B cell (primary cell): ENCODE results near the gene AK8. TPM values are rescaled to one million over a fixed set of nuclear protein-coding genes. Genes with fewer than 3 reads are reported as not detected.

Experiments
- ATAC-seq: fragments of 200-7000 bp; cut with Tn5 transposase; one replicate; pipeline ENCODE4 v1.10.0; 2021; ENCODE audit warnings: low read depth, mild to moderate bottlenecking, moderate number of reproducible peaks, moderate library complexity
- CTCF ChIA-PET: fragments of 350-600 bp; sonication (Branson Sonifier 250); formaldehyde crosslinking; loops from one replicate; lab custom pipeline; 2021; ENCODE audit warnings: antibody characterized with exemption, inconsistent platforms; lab: Charles Lee
- POLR2A ChIA-PET: fragments of 350-600 bp; sonication (Branson Sonifier 250); formaldehyde crosslinking; loops from one replicate; lab custom pipeline; 2021; ENCODE audit warnings: antibody characterized with exemption; lab: Charles Lee
- DNase-seq: peaks from one replicate; pipeline ENCODE4 v3.0.0; 2013
- H2AFZ ChIP-seq: 2 replicates; pipeline ENCODE4 v1.6.1; 2012; ENCODE audit warnings: mild to moderate bottlenecking, low read depth, low read length; ENCODE audit not compliant: insufficient read depth, poor library complexity, severe bottlenecking
- H3K27ac ChIP-seq, 2 donors: 1 replicate in 1 of 2; 2 replicates in 1 of 2; pipeline ENCODE4 v1.5.1; 2012 to 2013; ENCODE audit warnings: low read length in 2 of 2, mild to moderate bottlenecking in 2 of 2, moderate library complexity in 1 of 2
- H3K27me3 ChIP-seq, 4 experiments: fragments of 200-600 bp in 1 of 4; sonication (generic) in 1 of 4; replicated peaks in 1 of 4; 1 replicate in 2 of 4; 2 replicates in 2 of 4; pipeline versions ENCODE4 v1.6.1 to v1.7.0; 2013 to 2016; ENCODE audit warnings: low read length in 3 of 4, mild to moderate bottlenecking in 2 of 4, mixed read lengths in 1 of 4, moderate library complexity in 1 of 4; ENCODE audit not compliant: insufficient read depth in 4 of 4, control insufficient read depth in 3 of 4; ENCODE audit errors: control extremely low read depth in 1 of 4
- H3K36me3 ChIP-seq, 2 experiments: replicated peaks in 1 of 2; 1 replicate in 1 of 2; 2 replicates in 1 of 2; pipeline versions ENCODE4 v1.6.1 to v1.7.1; 2013; ENCODE audit warnings: low read length in 1 of 2; ENCODE audit not compliant: insufficient read depth in 2 of 2, control insufficient read depth in 1 of 2; ENCODE audit errors: control extremely low read depth in 1 of 2, extremely low read depth in 1 of 2
- H3K4me1 ChIP-seq, 2 donors: fragments of 200-600 bp in 1 of 2; sonication (generic) in 1 of 2; 1 replicate in 1 of 2; 2 replicates in 1 of 2; pipeline versions ENCODE4 v1.5.1 to v1.6.1; 2013 to 2017; ENCODE audit warnings: low read length in 2 of 2; ENCODE audit not compliant: control insufficient read depth in 2 of 2, insufficient read depth in 2 of 2
- H3K4me2 ChIP-seq: replicated peaks from 2 replicates; pipeline ENCODE3; 2012; ENCODE audit warnings: mild to moderate bottlenecking, low read depth, low read length; ENCODE audit not compliant: poor library complexity, severe bottlenecking
- H3K4me3 ChIP-seq, 5 experiments: fragments of 200-600 bp in 1 of 5; sonication (generic) in 1 of 5; 1 replicate in 3 of 5; 2 replicates in 2 of 5; pipeline versions ENCODE4 v1.5.1 to v1.7.0; 2011 to 2016; ENCODE audit warnings: low read length in 4 of 5, mild to moderate bottlenecking in 4 of 5, low read depth in 2 of 5, control low read depth in 1 of 5, moderate library complexity in 1 of 5; ENCODE audit not compliant: insufficient read depth in 1 of 5; ENCODE audit errors: control extremely low read depth in 1 of 5, extremely low read depth in 1 of 5
- H3K79me2 ChIP-seq: fragments of 200-600 bp; sonication (generic); one replicate; pipeline ENCODE4 v1.6.0; 2016; ENCODE audit warnings: low read length; ENCODE audit not compliant: control insufficient read depth, insufficient read depth
- H3K9ac ChIP-seq: fragments of 200-600 bp; sonication (generic); 2 replicates; pipeline ENCODE4 v1.6.1; 2017; ENCODE audit warnings: mild to moderate bottlenecking, low read length, moderate library complexity
- H3K9me3 ChIP-seq, 3 donors: one replicate each; pipeline versions ENCODE4 v1.6.1 to v1.7.1; 2013; ENCODE audit warnings: low read length in 2 of 3; ENCODE audit not compliant: control insufficient read depth in 2 of 3, insufficient read depth in 1 of 3; ENCODE audit errors: control extremely low read depth in 1 of 3
- H4K20me1 ChIP-seq: 2 replicates; pipeline ENCODE4 v1.6.0; 2012; ENCODE audit warnings: mild to moderate bottlenecking, low read length; ENCODE audit not compliant: insufficient read depth, control insufficient read depth, poor library complexity, severe bottlenecking
- H3K27ac Mint-ChIP-seq: one replicate; pipeline ENCODE4 v1.8.0; 2021; ENCODE audit warnings: mixed read lengths
- H3K27me3 Mint-ChIP-seq: one replicate; pipeline ENCODE4 v1.8.0; 2021; ENCODE audit warnings: mixed read lengths
- H3K4me1 Mint-ChIP-seq: one replicate; pipeline ENCODE4 v1.8.0; 2021; ENCODE audit warnings: mixed read lengths
- H3K4me3 Mint-ChIP-seq: one replicate; pipeline ENCODE4 v1.8.0; 2021; ENCODE audit warnings: mixed read lengths
- H3K9me3 Mint-ChIP-seq: one replicate; pipeline ENCODE4 v1.8.0; 2022; ENCODE audit warnings: mixed read lengths; ENCODE audit not compliant: insufficient read depth
- CTCF ChIP-seq: fragments of 200-600 bp; IDR thresholded peaks from one replicate; pipeline ENCODE4 v1.8.0; 2022; ENCODE audit warnings: antibody characterized with exemption, mild to moderate bottlenecking
- EZH2 ChIP-seq: IDR thresholded peaks from 2 replicates; pipeline ENCODE4 v1.6.1; 2012; ENCODE audit warnings: borderline replicate concordance, low read depth, mild to moderate bottlenecking, moderate library complexity, low read length; ENCODE audit not compliant: insufficient read depth, poor library complexity, severe bottlenecking
- WGBS: methylation state at CpG from one replicate; pipeline ENCODE4 v1.1.5; 2013; ENCODE audit warnings: missing lambda C conversion rate; ENCODE audit not compliant: insufficient coverage; 5-methylcytosine and 5-hydroxymethylcytosine counted together
- intact Hi-C: fragments of 100-400 bp; cut with micrococcal nuclease; formaldehyde crosslinking; loops from one replicate; pipeline ENCODE4 v1.10.0; 2022
- polyA plus RNA-seq: library from polyadenylated mRNA; depleted of rRNA; stranded (reverse); fragments of >200 nt; gene quantifications from 2 replicates; pipeline ENCODE4 v1.2.3, GENCODE V29; 2012
- total RNA-seq, 2 donors: library from RNA; stranded (reverse); fragments of 120-200 nt in 1 of 2; gene quantifications; 1 replicate in 1 of 2; 2 replicates in 1 of 2; pipeline versions ENCODE4 v1.2.3 to v1.2.4, GENCODE V29; 2013 to 2022

AK8 gene
- total and polyA plus RNA-seq, 2 donors (not counting 1 experiment from before 2014, with no cell fraction given), result 1.9 to 8.6 TPM

- no peak for TF ChIP-seq CTCF
- no peak for TF ChIP-seq EZH2
- peaks cover 16% of the 10 kb centered on the region for H3K27me3 Mint-ChIP-seq
- H3K4me3 Mint-ChIP-seq, result no peak overlapping the region
- H3K79me2 ChIP-seq, result no peaks in the 10 kb centered on the region
- WGBS, result 91% methylated on average over 2 of the region's 4 CpGs
- H3K36me3 ChIP-seq, result no peaks in the 10 kb centered on the region
- no peak overlapping the region for H3K27ac ChIP-seq
- no peak overlapping the region for H3K9ac ChIP-seq
- intact Hi-C loops, result no loop called here
- peaks cover 3 to 5% of the 10 kb centered on the region in 2 donors for H3K4me1 ChIP-seq
- peaks cover 0 to 6% (median 0%) of the 10 kb centered on the region in 4 experiments for H3K27me3 ChIP-seq
- DNase-seq (no peak), ATAC-seq (no peak)
- H4K20me1 ChIP-seq, result no peaks in the 10 kb centered on the region
- H3K4me2 ChIP-seq, result no peak overlapping the region
- H3K4me3 ChIP-seq, result no peak overlapping the region
- CTCF ChIA-PET, result no interaction called here
- H2AFZ ChIP-seq, result no peak overlapping the region
- peaks cover 4% of the 10 kb centered on the region for H3K4me1 Mint-ChIP-seq
- no peak overlapping the region for H3K27ac Mint-ChIP-seq
- POLR2A ChIA-PET, result no interaction called here
- H3K9me3 ChIP-seq, result peaks cover 0 to 7% (median 0%) of the 10 kb centered on the region in 3 donors
- H3K9me3 Mint-ChIP-seq, result no peaks in the 10 kb centered on the region
These were observed 102.4 kb downstream of the AK8 start for GRCh38 chr9:132775720-132776119.

- no peak overlapping the region for H3K4me3 Mint-ChIP-seq
- H3K36me3 ChIP-seq, result no peaks in the 10 kb centered on the region
- H3K9me3 Mint-ChIP-seq, result no peaks in the 10 kb centered on the region
- H3K27ac ChIP-seq, result no peak overlapping the region
- peaks cover 6 to 9% of the 10 kb centered on the region in 2 donors for H3K4me1 ChIP-seq
- H3K4me3 ChIP-seq, result no peak overlapping the region
- H3K4me1 Mint-ChIP-seq, result peaks cover 4% of the 10 kb centered on the region
- H3K9ac ChIP-seq, result no peak overlapping the region
- no peak for ATAC-seq
- H3K4me2 ChIP-seq, result no peak overlapping the region
- no peak for TF ChIP-seq CTCF
- TF ChIP-seq EZH2, result no peak
- ChIA-PET POLR2A (no interaction called here), CTCF (no interaction called here)
- H3K27me3 Mint-ChIP-seq, result peaks cover 10% of the 10 kb centered on the region
- intact Hi-C loops, result no loop called here
- no peak for DNase-seq
- H3K27ac Mint-ChIP-seq, result no peak overlapping the region
- H3K79me2 ChIP-seq, result no peaks in the 10 kb centered on the region
- H3K27me3 ChIP-seq, result peaks cover 0 to 3% (median 0%) of the 10 kb centered on the region in 4 experiments
- 100% methylated on average over 1 of the region's 1 CpG for WGBS
- H4K20me1 ChIP-seq, result no peaks in the 10 kb centered on the region
- no peak overlapping the region for H2AFZ ChIP-seq
- peaks cover 0 to 7% (median 0%) of the 10 kb centered on the region in 3 donors for H3K9me3 ChIP-seq
These were observed 103.2 kb downstream of the AK8 start for GRCh38 chr9:132774886-132775285.
